Measurements from ENCODE around the gene C2orf76. TPM values are rescaled to one million over a fixed set of nuclear protein-coding genes. Genes with fewer than 3 reads are reported as not detected.

The C2orf76 gene
- total and polyA plus RNA-seq, 12 donors = 2.2 to 47.4 (median 16.9) TPM

DNA sequence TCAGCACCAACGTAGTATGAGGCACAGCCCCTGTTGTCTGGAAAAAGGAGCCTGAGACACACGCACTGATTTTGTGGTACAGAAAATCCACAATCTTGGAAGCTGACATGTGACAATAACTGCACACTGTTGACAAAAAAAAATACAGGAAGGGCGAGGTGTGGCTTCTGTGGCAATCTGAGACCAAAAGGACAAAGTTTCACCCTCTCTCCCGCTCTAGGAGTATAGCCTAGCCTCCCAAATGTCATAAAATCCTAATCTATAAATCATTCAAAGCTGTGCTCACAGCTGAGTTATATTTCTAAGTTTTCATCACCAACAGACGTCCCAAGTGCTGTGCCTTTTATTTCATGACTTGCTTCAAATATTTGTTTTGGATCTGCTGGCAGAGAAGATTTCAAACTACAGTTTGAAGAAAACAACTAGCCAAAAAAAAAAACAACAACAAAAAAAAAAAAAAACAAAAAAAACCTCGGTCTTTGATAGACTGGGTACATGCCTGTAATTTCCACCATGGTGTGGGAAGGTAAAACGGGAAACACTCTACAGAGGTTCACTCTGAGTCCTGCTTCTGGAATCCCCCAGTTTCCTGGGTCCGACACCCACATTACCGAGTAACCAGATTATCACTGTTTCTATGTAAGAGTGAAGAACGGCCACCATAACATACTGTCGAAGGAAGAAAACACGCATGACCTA, 61.0 kb downstream of the C2orf76 start:
- Histone ChIP-seq H3K4me3 (no peak overlapping the region), H3K4me1 (replicated peaks in 1 of 2) (no peaks in the 10 kb centered on the region), H3K27me3 (no peaks in the 10 kb centered on the region), H3K27ac (no peak overlapping the region), H3K36me3 (replicated peaks in 1 of 2) (no peaks in the 10 kb centered on the region), H3K9me3 (replicated peaks in 1 of 3) (no peaks in the 10 kb centered on the region)
- 84 to 90% (median 86%) methylated on average over 12 of the region's 12 CpGs for WGBS, 4 donors
- TF ChIP-seq POLR2A (IDR thresholded peaks at IDR 0.05) = no peak
- no peak for TF ChIP-seq CTCF (IDR thresholded peaks at IDR 0.05)
- DNase-seq = no peak
- intact Hi-C loops (cut with DNase I) = no loop called here

DNA sequence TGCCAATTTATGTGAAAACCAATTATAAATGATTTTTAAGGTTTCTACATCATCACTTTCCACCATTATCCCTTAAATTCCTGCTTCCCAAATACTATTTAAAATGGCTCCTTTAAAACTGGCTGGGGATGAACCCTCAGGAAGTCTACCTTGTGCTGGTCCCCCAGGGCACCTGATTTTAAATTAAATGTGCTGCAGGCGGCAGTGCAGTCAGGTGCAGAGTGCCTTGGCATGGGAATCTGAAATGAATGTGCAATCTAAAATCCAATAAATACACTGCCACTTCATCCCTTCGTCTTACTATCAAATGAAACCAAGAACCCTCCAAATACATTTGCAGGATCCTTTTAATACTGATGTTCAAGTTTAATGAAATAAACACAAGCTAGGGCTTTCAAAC, 61.8 kb downstream of the C2orf76 start:
- TF ChIP-seq CTCF (IDR thresholded peaks at IDR 0.05) = no peak
- no peak for TF ChIP-seq POLR2A (IDR thresholded peaks at IDR 0.05)
- Histone ChIP-seq H3K27me3 (no peaks in the 10 kb centered on the region), H3K4me3 (no peak overlapping the region), H3K27ac (no peak overlapping the region), H3K36me3 (replicated peaks in 1 of 2) (no peaks in the 10 kb centered on the region), H3K9me3 (replicated peaks in 1 of 3) (no peaks in the 10 kb centered on the region), H3K4me1 (replicated peaks in 1 of 2) (no peaks in the 10 kb centered on the region)
- 88 to 93% (median 92%) methylated on average over 2 of the region's 2 CpGs for WGBS, 4 donors
- intact Hi-C loops (cut with DNase I) = no loop called here
- DNase-seq = no peak

DNA sequence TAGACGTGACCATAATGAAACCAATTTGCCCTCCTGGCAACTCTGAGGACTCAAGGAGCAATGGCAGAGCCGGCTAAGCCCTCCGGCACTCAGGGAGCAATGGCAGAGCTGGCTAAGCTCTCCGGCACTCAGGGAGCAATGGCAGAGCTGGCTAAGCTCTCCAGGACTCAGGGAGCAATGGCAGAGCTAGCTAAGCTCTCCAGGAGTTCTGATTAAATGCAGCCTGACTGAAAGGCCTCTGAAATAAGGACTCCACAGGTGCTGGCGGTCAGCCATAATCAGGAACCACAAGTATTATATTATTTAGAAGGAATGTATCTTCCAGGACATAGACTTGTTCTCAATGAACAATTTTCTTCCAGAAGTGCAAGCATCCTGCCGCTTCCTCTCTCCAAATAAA, 65.2 kb downstream of the C2orf76 start:
- Histone ChIP-seq H3K27ac (no peak overlapping the region), H3K27me3 (no peaks in the 10 kb centered on the region), H3K36me3 (replicated peaks in 1 of 2) (no peaks in the 10 kb centered on the region), H3K4me1 (replicated peaks in 1 of 2) (no peaks in the 10 kb centered on the region), H3K4me3 (no peak overlapping the region), H3K9me3 (replicated peaks in 1 of 3) (no peaks in the 10 kb centered on the region)
- peak in 1 of 7 donors; percentile 28 for DNase-seq
- WGBS, 4 donors = 90 to 96% (median 95%) methylated on average over 6 of the region's 6 CpGs
- intact Hi-C loops (cut with DNase I) = no loop called here
- TF ChIP-seq CTCF (IDR thresholded peaks at IDR 0.05) = no peak
- no peak for TF ChIP-seq POLR2A (IDR thresholded peaks at IDR 0.05)

GRCh38 chr2:119295688-119296375, 70.8 kb downstream of the C2orf76 start:
- 83 to 93% (median 88%) methylated on average over 10 of the region's 10 CpGs for WGBS, 4 donors
- TF ChIP-seq CTCF (IDR thresholded peaks at IDR 0.05) = no peak
- TF ChIP-seq POLR2A (IDR thresholded peaks at IDR 0.05) = no peak
- DNase-seq = no peak

More at GRCh38 chr2:119295688-119296375, 70.8 kb downstream of the C2orf76 start:
- Histone ChIP-seq H3K36me3 (replicated peaks in 1 of 2) (no peaks in the 10 kb centered on the region), H3K27ac (no peak overlapping the region), H3K27me3 (no peaks in the 10 kb centered on the region), H3K9me3 (replicated peaks in 1 of 3) (no peaks in the 10 kb centered on the region), H3K4me3 (no peak overlapping the region), H3K4me1 (replicated peaks in 1 of 2) (peaks cover 0 to 15% of the 10 kb centered on the region in 2 donors)
- intact Hi-C loops (cut with DNase I) = no loop called here

Measured in adrenal gland (tissue), 12 donors.